ENCODE results near the gene MCC.

MCC gene

DNA sequence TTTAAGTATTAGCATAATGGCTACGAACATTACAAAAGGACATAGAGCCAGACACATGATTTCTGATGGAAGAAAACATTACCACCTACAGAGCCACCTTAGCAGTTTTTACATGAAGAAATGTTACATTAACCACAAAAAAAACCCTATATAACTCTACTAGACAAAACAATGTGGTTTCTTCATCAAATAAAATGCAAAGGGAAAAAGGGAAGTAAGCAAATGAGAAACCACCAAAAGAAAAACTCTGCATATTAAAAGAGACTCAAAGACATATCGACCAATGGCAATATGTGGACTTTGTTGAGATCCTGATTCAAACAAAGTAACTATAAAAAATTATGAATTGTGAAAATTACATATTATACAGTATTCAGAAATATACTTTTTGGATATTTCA, 186.1 kb downstream of the MCC start:
- DNase-seq, result no peak

DNA sequence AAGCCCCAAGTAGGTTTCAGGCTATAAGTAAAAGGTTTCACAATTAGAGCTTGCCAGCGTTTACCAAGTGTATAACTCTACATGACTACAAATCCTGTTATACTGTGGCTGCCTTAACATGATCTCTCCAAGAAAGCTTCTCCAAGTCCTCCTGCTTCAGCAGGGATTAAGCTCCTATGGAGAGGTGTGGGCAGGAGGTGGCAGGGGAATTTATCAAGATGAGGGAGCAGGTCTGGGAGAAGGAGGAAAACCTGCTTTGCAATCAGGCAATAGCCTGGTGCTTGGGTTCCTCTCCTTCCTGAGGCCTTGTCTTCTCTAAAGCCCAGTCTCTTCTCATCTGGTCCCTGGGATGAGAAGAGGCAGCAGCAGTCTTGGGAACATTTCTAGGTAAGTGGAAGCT, 188.7 kb downstream of the MCC start:
- DNase-seq, result no peak

DNA sequence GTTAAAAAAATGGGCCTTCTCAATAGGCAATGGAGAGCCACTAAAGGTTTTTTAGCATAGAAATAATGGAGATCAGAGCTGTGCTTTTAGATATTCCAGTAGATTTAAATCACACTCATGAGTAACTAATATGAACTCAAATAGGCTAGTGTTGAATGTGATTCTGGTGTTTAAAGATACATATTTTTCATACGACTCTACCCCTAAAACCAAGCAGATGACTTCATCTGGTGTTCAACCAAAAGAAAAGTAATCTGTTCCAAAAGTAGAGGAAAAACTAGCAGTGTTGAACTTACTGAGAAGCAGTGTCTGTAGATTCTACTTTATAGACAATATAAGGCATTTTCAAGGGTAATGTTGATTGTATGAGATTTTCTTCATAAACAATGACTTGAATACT, 191.6 kb downstream of the MCC start:
- DNase-seq, result no peak

DNA sequence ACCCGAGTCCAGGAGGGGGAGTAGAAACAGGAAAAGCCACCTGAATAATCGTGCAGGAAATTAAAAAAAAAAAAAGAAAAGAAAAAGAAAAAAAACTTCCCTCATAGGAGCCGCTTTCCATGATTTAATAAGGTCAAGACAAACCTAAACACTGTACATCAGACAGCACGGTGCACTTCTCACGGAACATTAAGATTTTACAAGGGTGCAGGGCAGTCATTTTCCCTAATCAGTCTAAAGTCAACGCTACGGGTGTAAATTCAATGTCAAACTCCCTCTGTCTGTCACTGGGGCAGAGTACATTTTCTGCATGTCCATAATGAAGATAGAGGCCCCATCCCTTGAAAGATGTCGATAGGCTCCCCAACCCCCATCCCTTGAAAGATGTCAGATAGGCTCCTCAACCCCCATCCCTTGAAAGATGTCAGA, 193.1 kb downstream of the MCC start:
- DNase-seq, result no peak

DNA sequence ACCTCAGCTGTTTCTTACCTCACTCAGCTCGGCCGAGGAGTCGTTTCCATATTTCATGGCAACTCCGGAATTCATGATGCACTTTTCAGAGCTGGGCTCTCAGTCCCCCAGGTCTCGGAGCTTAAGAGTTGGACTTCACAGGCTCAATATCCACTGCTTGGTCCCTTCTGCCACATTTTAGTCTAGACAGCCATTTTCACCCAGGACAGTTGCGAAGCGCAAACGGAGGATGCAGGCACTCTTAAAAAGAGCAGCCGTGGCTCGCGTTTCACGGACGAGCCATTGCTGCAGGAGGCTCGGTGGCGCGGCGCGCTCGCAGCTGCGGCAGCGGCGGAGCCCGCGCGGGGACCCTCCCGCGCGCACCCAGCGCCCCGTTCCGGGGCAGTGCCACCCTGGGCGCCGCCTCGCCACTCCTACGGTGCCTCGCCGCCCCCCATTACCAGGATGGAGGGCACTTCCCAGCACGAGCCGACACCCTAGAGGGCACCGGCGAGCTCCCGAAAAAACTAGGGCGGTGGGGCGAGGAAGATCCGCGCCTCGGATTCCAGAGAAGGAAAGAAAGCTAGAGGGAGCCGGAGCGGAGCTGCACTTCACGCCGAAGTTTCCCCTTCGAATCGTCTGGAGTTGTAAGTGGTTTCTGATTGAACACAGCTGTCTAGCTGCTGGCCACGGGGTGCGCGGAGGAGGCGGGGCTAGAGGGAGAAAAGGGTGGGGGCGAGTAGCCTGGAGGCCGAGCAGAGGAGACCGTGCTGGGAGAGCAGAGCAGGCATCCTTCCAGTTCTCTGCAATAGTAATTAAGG, 193.7 kb downstream of the MCC start:
- DNase-seq, result peak; percentile 88

DNA sequence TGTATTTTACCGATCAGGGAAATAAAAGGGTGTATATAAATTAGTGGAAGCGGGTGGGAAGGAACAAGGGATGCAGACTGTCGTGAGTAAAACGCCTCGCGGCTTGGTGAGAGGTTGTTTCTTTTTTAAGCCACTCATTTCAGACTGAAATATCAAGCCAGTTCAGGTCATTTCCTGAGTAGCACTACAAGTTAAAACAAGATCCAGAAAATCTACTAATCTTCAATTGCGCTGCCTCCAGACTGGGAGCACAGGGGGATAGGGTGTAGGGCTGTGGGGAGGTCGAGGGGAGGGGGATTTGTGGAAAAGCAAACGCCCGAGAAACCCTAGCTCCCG, 194.3 kb downstream of the MCC start:
- no peak for DNase-seq

DNA sequence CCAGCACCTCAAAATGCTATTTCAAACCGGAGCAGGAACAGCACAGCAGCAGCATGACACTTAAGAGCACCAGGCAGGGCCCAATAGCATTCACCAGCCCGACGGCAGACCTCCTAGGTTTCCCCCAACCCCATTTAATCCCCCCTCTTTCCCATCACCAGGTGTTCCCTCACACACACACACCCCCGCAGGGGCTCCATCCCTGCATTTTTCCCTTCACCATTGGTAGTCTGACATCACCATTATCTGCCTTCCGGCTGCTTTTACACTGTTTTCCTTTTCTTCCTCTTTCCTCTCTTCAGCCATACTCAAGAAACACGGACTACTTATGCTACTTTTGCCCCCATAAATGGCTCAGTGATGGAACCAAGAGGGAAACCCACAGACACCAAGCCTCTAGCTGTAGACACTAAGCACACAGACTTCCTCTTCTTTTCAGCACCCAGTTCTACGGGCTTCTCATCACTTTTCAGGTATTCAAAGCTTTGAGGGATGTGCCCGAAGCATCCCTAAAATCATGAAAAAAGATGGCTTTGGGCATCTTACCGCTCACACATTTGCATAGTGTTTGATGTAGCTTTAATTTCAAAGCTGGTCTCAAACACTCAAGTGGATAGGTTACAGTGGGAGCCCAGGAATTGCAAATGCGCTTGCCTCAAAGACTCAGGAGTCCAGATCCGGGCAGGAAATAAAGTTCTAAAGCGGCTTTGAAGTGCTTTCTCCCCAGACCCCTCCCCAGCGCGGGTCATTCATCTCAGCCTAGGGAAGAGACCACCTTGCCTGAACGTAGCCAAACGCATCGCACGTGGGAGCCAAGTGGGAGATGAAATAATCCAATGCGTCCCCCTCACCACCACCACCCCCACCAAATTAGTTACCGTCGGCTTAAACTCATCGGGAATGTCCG, 194.9 kb downstream of the MCC start:
- DNase-seq, result no peak

DNA sequence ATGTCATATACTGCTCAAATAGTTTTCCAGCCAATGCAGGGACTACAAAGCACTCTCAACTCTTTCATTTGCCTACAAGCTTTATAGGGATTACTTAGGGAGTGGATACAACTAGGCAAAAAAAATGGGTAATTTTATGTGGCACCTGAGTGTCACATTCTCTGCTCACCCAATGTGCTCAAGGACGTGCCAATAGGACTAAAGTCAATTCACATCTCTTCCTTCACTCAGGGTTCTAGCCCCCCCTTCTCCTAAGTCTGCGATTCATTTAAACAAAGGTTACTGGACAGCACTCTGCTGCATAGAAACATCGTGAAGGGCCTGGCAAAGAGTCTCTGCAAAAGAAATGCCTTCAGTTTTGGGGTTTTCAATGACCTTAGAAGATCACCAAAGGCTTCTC, 195.8 kb downstream of the MCC start:
- DNase-seq, result no peak

GRCh38 chr5:113283558-113283957, 204.7 kb downstream of the MCC start:
- no peak for DNase-seq

DNA sequence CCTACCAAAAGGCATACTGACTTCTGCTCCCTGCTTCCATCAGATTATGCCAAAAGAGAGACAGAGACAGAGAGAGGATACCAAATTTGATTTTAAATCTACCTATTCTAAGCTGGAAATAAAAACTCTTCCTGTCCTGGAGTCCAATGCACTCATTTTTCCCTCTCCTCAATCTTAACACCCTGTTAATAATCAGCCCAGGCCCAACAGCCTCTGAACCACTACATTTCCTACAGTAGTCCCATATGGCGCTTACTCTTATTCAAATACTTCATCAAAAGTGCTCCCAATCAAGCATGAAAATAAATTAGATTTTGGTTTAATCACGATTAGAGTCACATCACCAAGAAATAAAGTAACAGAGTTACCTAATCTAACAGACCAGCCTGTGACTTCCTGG, 205.8 kb downstream of the MCC start:
- DNase-seq, result no peak

- no peak for DNase-seq
Measured at GRCh38 chr5:113281194-113281593, 207.1 kb downstream of the MCC start.

GRCh38 chr5:113280541-113280940, 207.7 kb downstream of the MCC start:
- no peak for DNase-seq

- DNase-seq, result no peak
Measured at GRCh38 chr5:113278976-113279375, 209.3 kb downstream of the MCC start.

GRCh38 chr5:113276493-113276892, 211.8 kb downstream of the MCC start:
- no peak for DNase-seq

- DNase-seq, result peak; percentile 89
Measured at GRCh38 chr5:113276001-113276400, 212.3 kb downstream of the MCC start.

GRCh38 chr5:113274836-113275414, 213.3 kb downstream of the MCC start:
- DNase-seq, result peak; percentile 84

DNA sequence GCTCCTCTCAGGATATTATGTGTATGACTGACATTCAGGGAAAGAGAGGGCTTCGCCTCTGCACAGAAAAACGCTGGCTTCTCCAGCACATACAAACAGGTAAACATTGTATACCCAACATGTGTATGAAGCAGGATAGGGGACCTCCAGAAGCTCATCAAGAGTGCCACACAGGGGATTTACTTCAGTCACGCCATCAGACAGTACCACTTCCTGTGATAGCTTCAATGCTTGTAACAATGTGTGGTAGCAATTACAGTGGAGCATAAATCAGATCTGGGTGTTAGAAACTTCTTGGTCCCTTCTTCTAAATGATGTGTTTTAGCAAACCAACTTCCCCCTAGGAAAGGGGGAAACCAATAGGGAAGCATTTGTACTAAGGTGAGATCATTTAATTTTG, 214.3 kb downstream of the MCC start:
- no peak for DNase-seq

- no peak for DNase-seq
Measured at GRCh38 chr5:113271745-113272454, 216.4 kb downstream of the MCC start.

DNA sequence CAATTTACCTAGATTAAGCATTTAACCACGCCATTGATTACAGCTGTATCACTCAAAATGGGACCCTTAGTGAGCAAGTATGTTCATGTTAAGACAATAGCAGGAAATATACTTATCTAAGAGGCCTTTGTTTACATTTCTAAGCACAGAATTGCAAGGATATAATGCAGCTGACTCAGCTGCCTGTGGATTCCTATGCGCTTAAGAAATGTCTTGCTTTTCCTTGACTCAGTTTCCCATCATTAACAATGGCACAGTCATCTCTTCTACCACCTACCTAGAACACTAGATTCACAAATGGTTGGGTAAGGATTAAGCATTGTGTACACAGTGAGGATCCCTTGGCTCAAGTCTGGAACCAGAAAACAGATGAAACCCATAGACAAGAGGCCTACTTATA, 217.2 kb downstream of the MCC start:
- no peak for DNase-seq

DNA sequence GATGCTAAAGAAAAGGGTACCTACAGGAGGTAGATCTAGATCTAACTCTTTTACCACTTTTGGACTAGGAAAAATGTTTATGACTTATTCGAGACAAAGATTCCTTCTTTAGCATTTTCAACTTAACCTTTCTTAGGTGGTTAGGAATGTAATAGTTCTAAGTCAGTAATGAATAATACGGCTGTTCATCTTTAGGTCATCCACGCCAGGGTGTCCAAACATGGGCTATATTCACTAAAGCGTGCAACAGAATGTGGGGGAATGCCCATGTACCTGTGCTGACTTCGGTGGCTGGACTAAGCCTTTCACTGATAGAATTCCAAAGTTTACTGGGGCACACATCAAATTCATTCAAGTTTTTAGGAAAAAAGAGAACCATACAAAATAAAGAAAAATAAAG, 218.2 kb downstream of the MCC start:
- no peak for DNase-seq

DNA sequence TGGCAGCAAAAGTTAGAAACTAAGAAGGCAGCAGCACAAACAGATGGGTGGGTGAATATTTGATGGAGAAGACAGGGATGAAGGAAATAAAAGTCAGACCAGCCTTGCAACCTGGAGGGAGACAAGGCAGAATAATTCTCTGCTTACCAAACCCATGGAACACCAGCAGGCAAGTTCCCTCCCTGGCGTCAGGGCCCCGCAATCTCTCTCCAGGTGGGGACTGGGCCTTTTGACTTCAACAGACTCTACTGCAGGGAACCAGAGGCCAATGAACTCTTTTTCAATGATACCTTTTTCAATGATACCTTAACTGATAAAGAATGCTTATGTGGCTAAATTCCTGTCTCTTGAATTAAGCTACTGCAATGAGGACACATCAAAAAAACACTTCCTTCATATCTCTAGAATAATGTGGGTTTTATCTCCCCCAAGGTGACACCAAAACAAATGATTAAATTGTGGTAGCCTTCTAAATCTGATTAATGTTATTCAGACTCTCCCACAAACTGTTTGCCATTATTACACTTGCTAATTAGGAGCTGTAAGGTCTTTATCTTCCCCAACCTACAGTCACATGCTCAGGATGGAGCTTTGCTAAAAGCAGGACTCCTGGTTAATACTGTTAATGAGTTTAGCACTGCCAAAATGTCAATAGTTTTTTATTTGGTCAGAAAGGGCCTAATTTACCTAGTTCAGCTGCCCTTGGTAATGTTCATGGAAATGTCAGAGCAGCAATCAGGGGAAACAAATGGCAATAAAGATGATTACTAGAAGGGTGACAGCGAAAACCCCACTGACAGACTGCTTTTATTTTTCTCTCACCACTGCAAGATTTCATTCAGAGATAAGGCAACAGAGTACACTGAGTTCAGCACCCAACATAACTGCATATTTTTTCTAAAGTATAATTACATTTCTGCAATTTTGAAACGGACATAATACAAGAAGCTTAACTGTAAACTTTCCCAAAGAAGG, 218.9 kb downstream of the MCC start:
- no peak for DNase-seq

- no peak for DNase-seq
Measured at GRCh38 chr5:113268232-113268631, 220.0 kb downstream of the MCC start.
